HCT116 (cell line): ENCODE measurements around the gene CHST1. TPM values are rescaled to one million over a fixed set of nuclear protein-coding genes. Genes with fewer than 3 reads are reported as not detected.

Experiments used
- ATAC-seq: fragments of 200-7000 bp; cut with Tn5 transposase; 2 replicates; pipeline ENCODE4 v1.9.1; 2020; ENCODE audit warnings: mild to moderate bottlenecking, moderate library complexity
- BruUV-seq: library from RNA; stranded (reverse); fragments of 400-500 nt; replicated peaks from 2 replicates; lab custom pipeline; 2021; lab: Mats Ljungman, UMichigan
- CTCF ChIA-PET: fragments of 300-600 bp; sonication (Branson Sonifier 250); formaldehyde crosslinking; loops from one replicate; lab custom pipeline; 2021; ENCODE audit warnings: antibody characterized with exemption; lab: Charles Lee
- POLR2A ChIA-PET: fragments of 300-600, 350-600 bp; sonication (Branson Sonifier 250); formaldehyde crosslinking; loops from one replicate; lab custom pipeline; 2021; ENCODE audit warnings: antibody characterized with exemption; lab: Charles Lee
- RAD21 ChIA-PET, 2 experiments: fragments of 300-600 bp; sonication (Branson Sonifier 250); formaldehyde crosslinking; loops; one replicate each; lab custom pipeline; 2023; ENCODE audit warnings: low total read pairs in 2 of 2; ENCODE audit not compliant: uncharacterized antibody in 2 of 2, unreplicated experiment in 2 of 2, low non-redundant PET in 1 of 2; lab: Charles Lee
- DNase-seq: peaks from one replicate; pipeline ENCODE4 v3.0.0-alpha.2; 2010; ENCODE audit warnings: low read depth, low spot score
- H2AFZ ChIP-seq: fragments of 200-600 bp; shearing (Covaris generic), sonication (generic); 2 replicates; pipeline ENCODE4 v1.6.1; 2017; ENCODE audit warnings: low read depth, mixed run types, mixed read lengths, antibody characterized with exemption, low read length; ENCODE audit not compliant: poor library complexity, severe bottlenecking
- H3K27ac ChIP-seq: 2 replicates; pipeline ENCODE4 v1.5.1; 2012; ENCODE audit warnings: low read depth, low read length
- H3K27me3 ChIP-seq: fragments of 200-600 bp; sonication (generic); 2 replicates; pipeline ENCODE4 v1.6.1; 2016; ENCODE audit warnings: mixed run types, low read length, mixed read lengths; ENCODE audit not compliant: insufficient read depth
- H3K36me3 ChIP-seq, 2 experiments: fragments of 200-500 bp in 1 of 2; fragments of 200-600 bp in 1 of 2; sonication (Bioruptor generic) in 1 of 2; sonication (generic) in 1 of 2; 2 replicates each; pipeline versions ENCODE4 v1.5.1 to v1.6.1; 2014 to 2016; ENCODE audit warnings: low read length in 2 of 2, inconsistent platforms in 1 of 2, mixed read lengths in 1 of 2, mixed run types in 1 of 2; ENCODE audit not compliant: insufficient read depth in 2 of 2, control insufficient read depth in 1 of 2
- H3K4me1 ChIP-seq, 2 experiments: fragments of 200-600 bp in 1 of 2; sonication (generic) in 1 of 2; 2 replicates each; pipeline versions ENCODE4 v1.5.1 to v1.6.1; 2012 to 2017; ENCODE audit warnings: low read length in 2 of 2, inconsistent platforms in 1 of 2, mild to moderate bottlenecking in 1 of 2, mixed read lengths in 1 of 2, mixed run types in 1 of 2, moderate library complexity in 1 of 2; ENCODE audit not compliant: insufficient read depth in 2 of 2, control insufficient read depth in 1 of 2
- H3K4me2 ChIP-seq: fragments of 200-600 bp; sonication (generic); 2 replicates; pipeline ENCODE4 v1.6.1; 2017; ENCODE audit warnings: mixed run types, low read length, mixed read lengths
- H3K4me3 ChIP-seq, 2 experiments: fragments of 200-600 bp in 1 of 2; sonication (generic) in 1 of 2; replicated peaks in 1 of 2; 2 replicates each; pipeline ENCODE4 v1.5.1; 2011 to 2016; ENCODE audit warnings: low read length in 2 of 2, control low read depth in 1 of 2, low read depth in 1 of 2, mild to moderate bottlenecking in 1 of 2, mixed read lengths in 1 of 2, mixed run types in 1 of 2
- H3K79me2 ChIP-seq: fragments of 200-600 bp; sonication (generic); 2 replicates; pipeline ENCODE4 v1.6.1; 2017; ENCODE audit warnings: mild to moderate bottlenecking, mixed run types, low read length, moderate library complexity, mixed read lengths; ENCODE audit not compliant: insufficient read depth
- H3K9ac ChIP-seq: fragments of 200-600 bp; sonication (generic); 2 replicates; pipeline ENCODE4 v1.6.1; 2016; ENCODE audit warnings: low read length, mixed read lengths
- H3K9me2 ChIP-seq: fragments of 200-600 bp; sonication (generic), shearing (Covaris generic); 2 replicates; pipeline ENCODE4 v1.6.1; 2017; ENCODE audit warnings: mixed run types, mild to moderate bottlenecking, moderate library complexity; ENCODE audit not compliant: insufficient read depth
- H3K9me3 ChIP-seq, 2 experiments: fragments of 200-500 bp in 1 of 2; fragments of 200-600 bp in 1 of 2; sonication (Bioruptor generic) in 1 of 2; sonication (generic) in 1 of 2; 2 replicates each; pipeline ENCODE4 v1.6.1; 2014 to 2017; ENCODE audit warnings: low read length in 2 of 2, mixed read lengths in 2 of 2, inconsistent platforms in 1 of 2, low read depth in 1 of 2, mild to moderate bottlenecking in 1 of 2, mixed run types in 1 of 2, moderate library complexity in 1 of 2; ENCODE audit not compliant: control insufficient read depth in 1 of 2, insufficient read depth in 1 of 2
- H4K20me1 ChIP-seq: fragments of 200-600 bp; sonication (generic), shearing (Covaris generic); 2 replicates; pipeline ENCODE4 v1.6.1; 2017; ENCODE audit warnings: mixed run types, mild to moderate bottlenecking, moderate library complexity; ENCODE audit not compliant: insufficient read depth
- CBX3 ChIP-seq: IDR thresholded peaks from 2 replicates; pipeline ENCODE4 v1.6.1; 2012; ENCODE audit warnings: low read depth
- CEBPB ChIP-seq: IDR thresholded peaks from 2 replicates; pipeline ENCODE4 v1.6.1; 2012; ENCODE audit warnings: low read depth
- CTCF ChIP-seq, 3 experiments: fragments of 200-600 bp in 1 of 3; sonication (generic) in 1 of 3; IDR thresholded peaks in 2 of 3; conservative IDR thresholded peaks in 1 of 3; 2 replicates each; pipeline ENCODE4 v1.5.1; 2012 to 2017; ENCODE audit warnings: low read depth in 2 of 3, low read length in 2 of 3, antibody characterized with exemption in 1 of 3, borderline replicate concordance in 1 of 3, control low read depth in 1 of 3, mild to moderate bottlenecking in 1 of 3, mixed read lengths in 1 of 3, mixed run types in 1 of 3, moderate library complexity in 1 of 3; ENCODE audit not compliant: insufficient read depth in 1 of 3
- ELF1 ChIP-seq: IDR thresholded peaks from 2 replicates; pipeline ENCODE4 v1.6.1; 2012; ENCODE audit warnings: low read depth, borderline replicate concordance
- EZH2phosphoT487 ChIP-seq: fragments of 200-600 bp; IDR thresholded peaks from 2 replicates; pipeline ENCODE4 v1.6.1; 2018; ENCODE audit warnings: antibody characterized with exemption, borderline replicate concordance
- FOSL1 ChIP-seq: IDR thresholded peaks from 2 replicates; pipeline ENCODE4 v1.6.1; 2012; ENCODE audit warnings: low read depth
- REST ChIP-seq: IDR thresholded peaks from 2 replicates; pipeline ENCODE4 v1.6.1; 2012; ENCODE audit warnings: low read depth
- SP1 ChIP-seq: IDR thresholded peaks from 2 replicates; pipeline ENCODE4 v1.6.1; 2012; ENCODE audit warnings: low read depth
- SRF ChIP-seq: IDR thresholded peaks from 2 replicates; pipeline ENCODE4 v1.6.1; 2012; ENCODE audit warnings: low read depth
- ZNF274 ChIP-seq: fragments of 200-500 bp; sonication (Bioruptor generic); IDR thresholded peaks from 2 replicates; pipeline ENCODE4 v1.6.1; 2014; ENCODE audit warnings: mild to moderate bottlenecking, low read depth, low read length, inconsistent platforms
- intact Hi-C: fragments of 100-400 bp; cut with micrococcal nuclease; formaldehyde crosslinking; loops from 2 replicates; pipeline ENCODE4 v1.10.0; 2022
- total RNA-seq: library from RNA; stranded (reverse); gene quantifications from one replicate; pipeline ENCODE4 v1.2.1, GENCODE V29; 2021; ENCODE audit not compliant: unreplicated experiment
- TF ChIP-seq, protein P1 (sequence below): IDR thresholded peaks from 2 replicates; pipeline ENCODE4 v1.6.1; 2012

CHST1 gene
- total RNA-seq, 1 experiment from 2014 or later: 0.69 TPM

DNA sequence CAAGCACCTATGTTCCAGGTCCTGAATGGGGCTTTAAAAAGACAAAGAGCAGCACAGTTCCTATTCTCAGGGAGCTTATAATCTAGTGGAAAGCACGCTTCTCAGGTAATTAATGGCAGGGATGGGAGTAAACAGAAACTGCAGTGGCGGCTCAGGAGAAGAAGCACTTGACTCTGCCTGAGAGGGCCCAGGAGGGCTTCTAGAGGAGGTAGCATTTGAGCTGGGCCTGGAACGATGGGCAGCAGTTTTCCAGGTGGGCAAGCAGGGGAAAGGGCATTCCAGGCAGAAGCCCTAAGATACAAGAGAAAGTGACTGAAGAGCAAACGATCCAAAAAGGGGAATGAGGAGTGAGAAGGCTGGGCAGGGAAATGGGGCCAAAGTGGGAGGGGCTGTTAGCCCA lies 37.1 kb upstream of the CHST1 start:
- Histone ChIP-seq H3K4me2 (no peak overlapping the region), H3K9ac (no peak overlapping the region), H3K4me1 (no peaks in the 10 kb centered on the region), H3K9me2 (no peaks in the 10 kb centered on the region), H3K79me2 (no peaks in the 10 kb centered on the region), H4K20me1 (no peaks in the 10 kb centered on the region), H3K9me3 (no peaks in the 10 kb centered on the region), H2AFZ (no peak overlapping the region), H3K27ac (no peak overlapping the region), H3K36me3 (no peaks in the 10 kb centered on the region), H3K27me3 (peaks cover 68% of the 10 kb centered on the region), H3K4me3 (no peak overlapping the region)
- POLR2A ChIA-PET: no interaction called here
- BruUV-seq: no TSS peak
- RAD21 ChIA-PET: no interaction called here
- ATAC-seq (no peak), DNase-seq (no peak)
- CTCF ChIA-PET: no interaction called here
- TF ChIP-seq FOSL1: no peak
- intact Hi-C loops: no loop called here

DNA sequence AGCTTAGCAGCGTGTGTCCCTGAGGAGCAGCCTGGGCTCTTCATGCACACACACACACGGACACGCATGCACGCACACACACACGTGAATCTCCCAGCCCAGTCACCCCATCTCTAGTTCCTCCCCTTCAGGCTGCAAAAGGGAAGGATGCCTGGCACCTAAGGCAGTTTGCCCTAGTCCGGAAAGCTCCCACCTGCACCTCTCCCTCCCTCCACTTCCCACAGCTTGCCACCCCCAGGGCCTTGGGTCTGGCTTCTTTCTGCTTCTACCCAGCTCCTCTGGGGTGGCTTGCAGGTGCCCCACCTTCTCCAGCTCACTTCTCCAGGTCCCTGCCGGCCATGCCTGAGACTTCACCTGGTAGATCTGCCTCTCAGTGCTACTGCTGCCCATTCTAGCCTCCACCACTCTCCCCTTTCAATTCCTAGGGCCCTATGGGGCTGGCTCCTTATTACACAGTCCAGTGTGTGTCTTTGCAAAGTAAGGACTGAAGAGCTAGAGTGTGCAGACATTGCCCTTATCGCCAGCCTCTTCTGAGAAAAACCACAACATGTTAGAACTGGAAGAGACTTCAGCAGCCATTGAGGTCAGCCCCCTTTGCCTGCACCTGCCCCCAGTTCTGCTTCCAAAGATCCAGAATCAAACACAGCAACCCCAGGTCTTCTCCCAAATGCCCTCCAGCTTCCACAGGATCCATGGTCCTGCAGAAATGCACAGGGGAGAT lies 33.5 kb upstream of the CHST1 start:
- H3K9ac ChIP-seq: no peak overlapping the region
- H3K9me3 ChIP-seq: no peaks in the 10 kb centered on the region
- H3K4me3 ChIP-seq: no peak overlapping the region
- peaks cover 39% of the 10 kb centered on the region for H3K27me3 ChIP-seq
- H3K36me3 ChIP-seq: no peaks in the 10 kb centered on the region
- H3K4me2 ChIP-seq: no peak overlapping the region
- H3K4me1 ChIP-seq: no peaks in the 10 kb centered on the region
- intact Hi-C loops: no loop called here
- H3K27ac ChIP-seq: no peak overlapping the region
- H2AFZ ChIP-seq: no peak overlapping the region
- no peaks in the 10 kb centered on the region for H3K79me2 ChIP-seq
- CTCF ChIA-PET: no interaction called here
- no peaks in the 10 kb centered on the region for H4K20me1 ChIP-seq
- RAD21 ChIA-PET: no interaction called here
- no peak for ATAC-seq
- no peaks in the 10 kb centered on the region for H3K9me2 ChIP-seq
- DNase-seq: no peak
- no TSS peak for BruUV-seq
- TF ChIP-seq SP1 (no peak), ZNF274 (no peak), CBX3 (no peak), CEBPB (no peak), ELF1 (no peak), REST (no peak), EZH2phosphoT487 (no peak), CTCF (IDR thresholded peaks at IDR 0.05 in 2 of 3, conservative IDR thresholded peaks at IDR 0.05 in 1 of 3; ENCODE audit: borderline replicate concordance in 1 of 3, insufficient read depth in 1 of 3, low read depth in 2 of 3, low read length in 2 of 3) (no peak), SRF (no peak)
- TF ChIP-seq, protein P1, sequence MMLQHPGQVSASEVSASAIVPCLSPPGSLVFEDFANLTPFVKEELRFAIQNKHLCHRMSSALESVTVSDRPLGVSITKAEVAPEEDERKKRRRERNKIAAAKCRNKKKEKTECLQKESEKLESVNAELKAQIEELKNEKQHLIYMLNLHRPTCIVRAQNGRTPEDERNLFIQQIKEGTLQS: no peak
- POLR2A ChIA-PET: no interaction called here
